Measurements from ENCODE around the gene CPED1. TPM values are rescaled to one million over a fixed set of nuclear protein-coding genes. Genes with fewer than 3 reads are reported as not detected.

CPED1 gene
- total RNA-seq, 4 donors from 2014 or later, result 32.5 to 49.5 (median 40.2) TPM

- TF ChIP-seq CTCF (IDR thresholded peaks at IDR 0.05; ENCODE audit: low read depth), result no peak
Observed at GRCh38 chr7:121163699-121164098, 175.2 kb downstream of the CPED1 start.

- TF ChIP-seq CTCF (IDR thresholded peaks at IDR 0.05; ENCODE audit: low read depth), result no peak
Observed at GRCh38 chr7:121164247-121164646, 175.7 kb downstream of the CPED1 start.

- TF ChIP-seq CTCF (IDR thresholded peaks at IDR 0.05; ENCODE audit: low read depth), result no peak
Observed at GRCh38 chr7:121166916-121167315, 178.4 kb downstream of the CPED1 start.

- no peak for TF ChIP-seq CTCF (IDR thresholded peaks at IDR 0.05; ENCODE audit: low read depth)
Observed at GRCh38 chr7:121167971-121168370, 179.5 kb downstream of the CPED1 start.

GRCh38 chr7:121169469-121169868 is 181.0 kb downstream of the CPED1 start:
- TF ChIP-seq CTCF (IDR thresholded peaks at IDR 0.05; ENCODE audit: low read depth), result no peak

GRCh38 chr7:121172484-121172883 is 184.0 kb downstream of the CPED1 start:
- TF ChIP-seq CTCF (IDR thresholded peaks at IDR 0.05; ENCODE audit: low read depth), result no peak

- TF ChIP-seq CTCF (IDR thresholded peaks at IDR 0.05; ENCODE audit: low read depth), result no peak
Observed at GRCh38 chr7:121175826-121176225, 187.3 kb downstream of the CPED1 start.
